OCI-LY1 (cell line): Measurements from ENCODE around the gene POLR2H.

Source experiments
- EZH2 ChIP-seq: fragments of 200-600 bp; sonication (generic), shearing (Covaris generic); IDR thresholded peaks from 2 replicates; pipeline ENCODE4 v1.8.0; 2017; ENCODE audit warnings: borderline replicate concordance, mixed run types, mild to moderate bottlenecking, antibody characterized with exemption, low read length, moderate library complexity, mixed read lengths
- TF ChIP-seq, protein P1 (sequence below): fragments of 200-600 bp; sonication (generic), shearing (Covaris generic); IDR thresholded peaks from 2 replicates; pipeline ENCODE4 v1.5.1; 2017; ENCODE audit warnings: mild to moderate bottlenecking, antibody characterized with exemption, low read length, moderate library complexity, mixed read lengths

DNA sequence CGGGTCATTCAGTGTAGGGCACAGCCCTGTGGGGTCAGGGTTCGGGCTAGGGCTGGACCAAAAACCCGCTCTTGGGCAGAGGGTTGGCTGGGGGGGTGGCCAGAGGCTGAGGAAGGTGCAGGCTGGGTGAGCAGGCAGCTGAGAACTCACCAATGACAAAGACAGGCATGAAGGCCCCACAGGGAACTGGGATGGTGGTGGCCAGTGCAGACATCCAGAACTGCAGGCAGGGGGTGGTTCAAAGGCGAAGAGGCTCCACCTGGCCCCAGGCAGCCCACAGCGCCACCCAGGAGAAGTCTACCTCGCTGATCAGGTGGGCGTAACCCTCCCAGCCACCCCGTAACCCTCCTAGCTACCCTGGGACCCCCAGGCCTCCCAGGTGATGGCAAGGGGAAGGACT lies 6.8 kb upstream of the POLR2H start:
- TF ChIP-seq, protein P1, sequence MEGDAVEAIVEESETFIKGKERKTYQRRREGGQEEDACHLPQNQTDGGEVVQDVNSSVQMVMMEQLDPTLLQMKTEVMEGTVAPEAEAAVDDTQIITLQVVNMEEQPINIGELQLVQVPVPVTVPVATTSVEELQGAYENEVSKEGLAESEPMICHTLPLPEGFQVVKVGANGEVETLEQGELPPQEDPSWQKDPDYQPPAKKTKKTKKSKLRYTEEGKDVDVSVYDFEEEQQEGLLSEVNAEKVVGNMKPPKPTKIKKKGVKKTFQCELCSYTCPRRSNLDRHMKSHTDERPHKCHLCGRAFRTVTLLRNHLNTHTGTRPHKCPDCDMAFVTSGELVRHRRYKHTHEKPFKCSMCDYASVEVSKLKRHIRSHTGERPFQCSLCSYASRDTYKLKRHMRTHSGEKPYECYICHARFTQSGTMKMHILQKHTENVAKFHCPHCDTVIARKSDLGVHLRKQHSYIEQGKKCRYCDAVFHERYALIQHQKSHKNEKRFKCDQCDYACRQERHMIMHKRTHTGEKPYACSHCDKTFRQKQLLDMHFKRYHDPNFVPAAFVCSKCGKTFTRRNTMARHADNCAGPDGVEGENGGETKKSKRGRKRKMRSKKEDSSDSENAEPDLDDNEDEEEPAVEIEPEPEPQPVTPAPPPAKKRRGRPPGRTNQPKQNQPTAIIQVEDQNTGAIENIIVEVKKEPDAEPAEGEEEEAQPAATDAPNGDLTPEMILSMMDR: no peak
- no peak for TF ChIP-seq EZH2
